Activated T-helper 1 cell treated with Interleukin-2 at 50 U/mL for 16 hours (primary cell): ENCODE results near the gene OR6B2.

ENCODE experiments used
- DNase-seq: peaks from one replicate; pipeline ENCODE4 v3.0.0-alpha.2; 2020; ENCODE audit warnings: low read depth

Gene OR6B2

GRCh38 chr2:240041363-240041762 lies 11.1 kb upstream of the OR6B2 start:
- no peak for DNase-seq

- no peak for DNase-seq
Measured at GRCh38 chr2:240037358-240037757, 7.1 kb upstream of the OR6B2 start.

- no peak for DNase-seq
Measured at GRCh38 chr2:240033330-240033678, 3.1 kb upstream of the OR6B2 start.

GRCh38 chr2:240032406-240033329 lies 2.4 kb upstream of the OR6B2 start:
- DNase-seq = no peak

- DNase-seq = no peak
Measured at GRCh38 chr2:240024766-240025165, 5.5 kb downstream of the OR6B2 start.

- DNase-seq = no peak
Measured at GRCh38 chr2:240023792-240024191, 6.4 kb downstream of the OR6B2 start.

GRCh38 chr2:240021488-240022104 lies 8.6 kb downstream of the OR6B2 start:
- peak; percentile 37 for DNase-seq

- no peak for DNase-seq
Measured at GRCh38 chr2:240018071-240018750, 12.0 kb downstream of the OR6B2 start.

- no peak for DNase-seq
Measured at GRCh38 chr2:240014327-240014726, 15.9 kb downstream of the OR6B2 start.

- no peak for DNase-seq
Measured at GRCh38 chr2:240013343-240013742, 16.9 kb downstream of the OR6B2 start.

- DNase-seq = no peak
Measured at GRCh38 chr2:240002983-240003382, 27.2 kb downstream of the OR6B2 start.

GRCh38 chr2:240000671-240001070 lies 29.6 kb downstream of the OR6B2 start:
- DNase-seq = no peak

- no peak for DNase-seq
Measured at GRCh38 chr2:239997686-239998409, 32.4 kb downstream of the OR6B2 start.

- DNase-seq = no peak
Measured at GRCh38 chr2:239994086-239994485, 36.1 kb downstream of the OR6B2 start.

GRCh38 chr2:239993291-239993690 lies 36.9 kb downstream of the OR6B2 start:
- DNase-seq = no peak

- no peak for DNase-seq
Measured at GRCh38 chr2:239991689-239992314, 38.4 kb downstream of the OR6B2 start.

GRCh38 chr2:239990966-239991365 lies 39.3 kb downstream of the OR6B2 start:
- DNase-seq = no peak

GRCh38 chr2:239985356-239985755 lies 44.9 kb downstream of the OR6B2 start:
- no peak for DNase-seq

- DNase-seq = no peak
Measured at GRCh38 chr2:239984421-239985194, 45.6 kb downstream of the OR6B2 start.

GRCh38 chr2:239983004-239983778 lies 47.0 kb downstream of the OR6B2 start:
- DNase-seq = no peak
